Measurements from ENCODE around the gene STX10. TPM values are rescaled to one million over a fixed set of nuclear protein-coding genes. Genes with fewer than 3 reads are reported as not detected.

STX10 gene
- total and polyA plus RNA-seq, 9 of the 15 experiments (the other 6 are each of a cell fraction or from before 2014, with no cell fraction given) = 0.51 to 66.3 (median 31.0) TPM

- peak; percentile 76 for TF ChIP-seq PRDM10 (IDR thresholded peaks at IDR 0.05; ENCODE audit: partially characterized antibody)
- TF ChIP-seq RBM14 (IDR thresholded peaks at IDR 0.05; ENCODE audit: borderline replicate concordance, insufficient read depth, low read depth, low read length) = 0 out of 2 replicates have a peak, but pooled peaks have one; percentile 62
- peak; percentile 48; the same call in 1 of the 2 replicates for TF ChIP-seq MGA (IDR thresholded peaks at IDR 0.05)
- peak; percentile 32 for TF ChIP-seq PCBP2 (IDR thresholded peaks at IDR 0.05; ENCODE audit: low read depth, low read length, poor library complexity, severe bottlenecking)
- peak; percentile 95 for TF ChIP-seq HNRNPL (IDR thresholded peaks at IDR 0.05; ENCODE audit: low read depth, low read length)
- TF ChIP-seq KDM2B (CRISPR knock-in tag; IDR thresholded peaks at IDR 0.05) = peak; percentile 74
- TF ChIP-seq PCBP1 (IDR thresholded peaks at IDR 0.05; ENCODE audit: low read depth, low read length, poor library complexity, severe bottlenecking) = peak; percentile 75
- no peak for TF ChIP-seq ARID3B (CRISPR knock-in tag; IDR thresholded peaks at IDR 0.05; ENCODE audit: borderline replicate concordance)
- 0 out of 2 replicates have a peak, but pooled peaks have one; percentile 80 for TF ChIP-seq GABPA (tag; conservative IDR thresholded peaks at IDR 0.05; ENCODE audit: low read depth)
Observed at GRCh38 chr19:13149628-13150186, 468 bp downstream of the STX10 start (continued).

All from K562 (cell line).